Activated naive CD8-positive, alpha-beta T cell treated with anti-CD3 and anti-CD28 coated beads, Interleukin-2, amount 50 U/mL, for 24 hours (primary cell): ENCODE results near the gene PDLIM3.
"Not testable (repeated sequence)": the region's sequence is repeated elsewhere in the genome, so short reads cannot be mapped to it uniquely, and the experiment has no call there.

Source experiments
- ATAC-seq: fragments of 150-1000 bp; cut with Tn5 transposase; one replicate; pipeline ENCODE4 v1.10.0; 2021
- DNase-seq: peaks from one replicate; pipeline ENCODE4 v3.0.0; 2021
- H3K27ac Mint-ChIP-seq: one replicate; pipeline ENCODE4 v1.8.0; 2021; ENCODE audit warnings: mild to moderate bottlenecking, mixed read lengths
- H3K27me3 Mint-ChIP-seq: one replicate; pipeline ENCODE4 v1.8.0; 2021; ENCODE audit warnings: mixed read lengths
- H3K36me3 Mint-ChIP-seq: one replicate; pipeline ENCODE4 v1.8.0; 2021; ENCODE audit warnings: low read depth, mixed read lengths
- H3K4me1 Mint-ChIP-seq: one replicate; pipeline ENCODE4 v1.8.0; 2021; ENCODE audit warnings: mixed read lengths
- H3K4me3 Mint-ChIP-seq: one replicate; pipeline ENCODE4 v1.8.0; 2021; ENCODE audit warnings: mild to moderate bottlenecking, moderate library complexity, mixed read lengths
- H3K9me3 Mint-ChIP-seq: one replicate; pipeline ENCODE4 v1.8.0; 2021; ENCODE audit warnings: mixed read lengths

Gene PDLIM3

GRCh38 chr4:185540487-185541120 lies 5.3 kb upstream of the PDLIM3 start:
- Mint-ChIP-seq H3K36me3 (no peaks in the 10 kb centered on the region), H3K27ac (no peak overlapping the region), H3K27me3 (peaks cover 21% of the 10 kb centered on the region), H3K4me1 (no peaks in the 10 kb centered on the region), H3K4me3 (no peak overlapping the region), H3K9me3 (no peaks in the 10 kb centered on the region)
- DNase-seq = no peak
- no peak for ATAC-seq

- Mint-ChIP-seq H3K4me3 (no peak overlapping the region), H3K36me3 (no peaks in the 10 kb centered on the region), H3K27ac (no peak overlapping the region), H3K4me1 (no peaks in the 10 kb centered on the region), H3K27me3 (peaks cover 22% of the 10 kb centered on the region), H3K9me3 (no peaks in the 10 kb centered on the region)
- DNase-seq (no peak), ATAC-seq (no peak)
These were observed 4.7 kb upstream of the PDLIM3 start for GRCh38 chr4:185540040-185540439.

- no peak overlapping the region for H3K4me3 Mint-ChIP-seq
- peaks cover 30% of the 10 kb centered on the region for H3K27me3 Mint-ChIP-seq
- no peaks in the 10 kb centered on the region for H3K9me3 Mint-ChIP-seq
- no peak overlapping the region for H3K27ac Mint-ChIP-seq
- no peaks in the 10 kb centered on the region for H3K36me3 Mint-ChIP-seq
- ATAC-seq = no peak
- DNase-seq = no peak
- peaks cover 3% of the 10 kb centered on the region for H3K4me1 Mint-ChIP-seq
These were observed 3.5 kb upstream of the PDLIM3 start for GRCh38 chr4:185538806-185539205.

GRCh38 chr4:185536411-185536709 lies 1.1 kb upstream of the PDLIM3 start:
- no peaks in the 10 kb centered on the region for H3K36me3 Mint-ChIP-seq
- ATAC-seq (no peak), DNase-seq (no peak)
- peaks cover 38% of the 10 kb centered on the region for H3K27me3 Mint-ChIP-seq
- no peak overlapping the region for H3K27ac Mint-ChIP-seq
- H3K4me3 Mint-ChIP-seq = no peak overlapping the region
- H3K4me1 Mint-ChIP-seq = peaks cover 3% of the 10 kb centered on the region
- no peaks in the 10 kb centered on the region for H3K9me3 Mint-ChIP-seq

- H3K27ac Mint-ChIP-seq = no peak overlapping the region
- no peaks in the 10 kb centered on the region for H3K36me3 Mint-ChIP-seq
- no peaks in the 10 kb centered on the region for H3K9me3 Mint-ChIP-seq
- ATAC-seq = peak; percentile 22
- no peak overlapping the region for H3K4me3 Mint-ChIP-seq
- no peak for DNase-seq
- H3K27me3 Mint-ChIP-seq = peaks cover 40% of the 10 kb centered on the region
- peaks cover 3% of the 10 kb centered on the region for H3K4me1 Mint-ChIP-seq
These were observed 504 bp upstream of the PDLIM3 start for GRCh38 chr4:185535612-185536410.

- ATAC-seq (no peak), DNase-seq (no peak)
- Mint-ChIP-seq H3K36me3 (no peaks in the 10 kb centered on the region), H3K27ac (no peak overlapping the region), H3K27me3 (peaks cover 48% of the 10 kb centered on the region), H3K4me3 (peak overlapping the region; percentile 40), H3K9me3 (no peaks in the 10 kb centered on the region), H3K4me1 (peaks cover 3% of the 10 kb centered on the region)
These were observed 819 bp downstream of the PDLIM3 start for GRCh38 chr4:185534511-185534865.

- no peak overlapping the region for H3K27ac Mint-ChIP-seq
- no peaks in the 10 kb centered on the region for H3K9me3 Mint-ChIP-seq
- no peak for ATAC-seq
- no peak for DNase-seq
- H3K4me3 Mint-ChIP-seq = no peak overlapping the region
- H3K4me1 Mint-ChIP-seq = peaks cover 3% of the 10 kb centered on the region
- H3K36me3 Mint-ChIP-seq = no peaks in the 10 kb centered on the region
- peaks cover 54% of the 10 kb centered on the region for H3K27me3 Mint-ChIP-seq
These were observed 2.4 kb downstream of the PDLIM3 start for GRCh38 chr4:185532795-185533324.

GRCh38 chr4:185532293-185532692 lies 3.0 kb downstream of the PDLIM3 start:
- H3K27me3 Mint-ChIP-seq = peaks cover 54% of the 10 kb centered on the region
- no peaks in the 10 kb centered on the region for H3K36me3 Mint-ChIP-seq
- ATAC-seq = no peak
- H3K9me3 Mint-ChIP-seq = no peaks in the 10 kb centered on the region
- DNase-seq = no peak
- H3K27ac Mint-ChIP-seq = no peak overlapping the region
- peaks cover 3% of the 10 kb centered on the region for H3K4me1 Mint-ChIP-seq
- H3K4me3 Mint-ChIP-seq = no peak overlapping the region

GRCh38 chr4:185531654-185532053 lies 3.7 kb downstream of the PDLIM3 start:
- DNase-seq, H3K4me3 Mint-ChIP-seq, H3K36me3 Mint-ChIP-seq, H3K4me1 Mint-ChIP-seq, H3K9me3 Mint-ChIP-seq, H3K27ac Mint-ChIP-seq, ATAC-seq: not testable (repeated sequence)
- peaks cover 55% of the 10 kb centered on the region for H3K27me3 Mint-ChIP-seq

- no peak for DNase-seq
- H3K4me3 Mint-ChIP-seq = no peak overlapping the region
- peaks cover 11% of the 10 kb centered on the region for H3K9me3 Mint-ChIP-seq
- ATAC-seq = no peak
- no peaks in the 10 kb centered on the region for H3K36me3 Mint-ChIP-seq
- no peaks in the 10 kb centered on the region for H3K4me1 Mint-ChIP-seq
- peaks cover 48% of the 10 kb centered on the region for H3K27me3 Mint-ChIP-seq
- H3K27ac Mint-ChIP-seq = no peak overlapping the region
These were observed 5.9 kb downstream of the PDLIM3 start for GRCh38 chr4:185529413-185529812.

GRCh38 chr4:185524888-185525863 lies 10.1 kb downstream of the PDLIM3 start:
- peaks cover 11% of the 10 kb centered on the region for H3K9me3 Mint-ChIP-seq
- H3K4me3 Mint-ChIP-seq = no peak overlapping the region
- no peak overlapping the region for H3K27ac Mint-ChIP-seq
- DNase-seq (no peak), ATAC-seq (no peak)
- H3K4me1 Mint-ChIP-seq = no peaks in the 10 kb centered on the region
- peaks cover 33% of the 10 kb centered on the region for H3K27me3 Mint-ChIP-seq
- H3K36me3 Mint-ChIP-seq = no peaks in the 10 kb centered on the region

- DNase-seq (no peak), ATAC-seq (no peak)
- Mint-ChIP-seq H3K27me3 (peaks cover 27% of the 10 kb centered on the region), H3K9me3 (peaks cover 11% of the 10 kb centered on the region), H3K36me3 (no peaks in the 10 kb centered on the region), H3K4me3 (no peak overlapping the region), H3K27ac (no peak overlapping the region), H3K4me1 (no peaks in the 10 kb centered on the region)
These were observed 11.4 kb downstream of the PDLIM3 start for GRCh38 chr4:185523862-185524261.

- Mint-ChIP-seq H3K27me3 (peaks cover 24% of the 10 kb centered on the region), H3K9me3 (peaks cover 11% of the 10 kb centered on the region), H3K4me1 (no peaks in the 10 kb centered on the region), H3K27ac (no peak overlapping the region), H3K36me3 (no peaks in the 10 kb centered on the region), H3K4me3 (no peak overlapping the region)
- ATAC-seq (no peak), DNase-seq (no peak)
These were observed 12.9 kb downstream of the PDLIM3 start for GRCh38 chr4:185522451-185522850.

GRCh38 chr4:185520119-185520518 lies 15.2 kb downstream of the PDLIM3 start:
- Mint-ChIP-seq H3K27me3 (peaks cover 20% of the 10 kb centered on the region), H3K27ac (no peak overlapping the region)

More at GRCh38 chr4:185520119-185520518, 15.2 kb downstream of the PDLIM3 start:
- ATAC-seq = no peak
- H3K4me3 Mint-ChIP-seq = no peak overlapping the region
- DNase-seq = no peak
- H3K4me1 Mint-ChIP-seq = no peaks in the 10 kb centered on the region
- H3K9me3 Mint-ChIP-seq = no peaks in the 10 kb centered on the region
- no peaks in the 10 kb centered on the region for H3K36me3 Mint-ChIP-seq
